Upper lobe of right lung (tissue), 1 donor: Measurements from ENCODE around the gene CERS6. TPM values are rescaled to one million over a fixed set of nuclear protein-coding genes. Genes with fewer than 3 reads are reported as not detected.

ENCODE experiments used
- ATAC-seq: fragments of 200-7000 bp; cut with Tn5 transposase; one replicate; pipeline ENCODE4 v1.9.1; 2020; ENCODE audit warnings: mild to moderate bottlenecking, moderate library complexity
- DNase-seq: peaks from one replicate; pipeline ENCODE4 v3.0.0-alpha.2; 2020
- H3K27ac ChIP-seq: fragments of 200-600 bp; one replicate; pipeline ENCODE4 v1.8.0; 2022
- H3K27me3 ChIP-seq: fragments of 200-600 bp; one replicate; pipeline ENCODE4 v1.8.0; 2022; ENCODE audit warnings: mild to moderate bottlenecking
- H3K36me3 ChIP-seq: fragments of 200-600 bp; one replicate; pipeline ENCODE4 v1.8.0; 2022
- H3K4me1 ChIP-seq: fragments of 200-600 bp; one replicate; pipeline ENCODE4 v1.8.0; 2022
- H3K4me3 ChIP-seq: fragments of 200-600 bp; one replicate; pipeline ENCODE4 v1.8.0; 2022; ENCODE audit warnings: mild to moderate bottlenecking
- H3K9me3 ChIP-seq: fragments of 200-600 bp; one replicate; pipeline ENCODE4 v1.8.0; 2022
- CTCF ChIP-seq: fragments of 200-600 bp; IDR thresholded peaks from one replicate; pipeline ENCODE4 v1.8.0; 2022; ENCODE audit warnings: antibody characterized with exemption
- intact Hi-C: fragments of 100-400 bp; cut with DNase I; formaldehyde crosslinking; loops from one replicate; pipeline ENCODE4 v1.11.0; 2022
- total RNA-seq: library from RNA; stranded (reverse); fragmentation: NEBNext Ultra II Directional; extraction: Animal tissue kit (Norgen Biotek cat#: 25700); gene quantifications from one replicate; pipeline ENCODE4 v1.2.1, GENCODE V29; 2021
- donor health status: DM: no; HTN: yes; CAD: no; lungs with severe emphysema.

CERS6 gene
- total RNA-seq, 1 donor from 2014 or later = 17.8 TPM

GRCh38 chr2:168530982-168531622, 75.0 kb downstream of the CERS6 start:
- Histone ChIP-seq H3K36me3 (no peaks in the 10 kb centered on the region), H3K27me3 (no peaks in the 10 kb centered on the region), H3K4me1 (peaks cover 4% of the 10 kb centered on the region), H3K4me3 (no peak overlapping the region), H3K9me3 (no peaks in the 10 kb centered on the region), H3K27ac (no peak overlapping the region)
- TF ChIP-seq CTCF = no peak
- ATAC-seq = peak; percentile 69
- intact Hi-C loops = no loop called here
- DNase-seq = no peak

GRCh38 chr2:168534926-168535325, 78.9 kb downstream of the CERS6 start:
- Histone ChIP-seq H3K4me3 (no peak overlapping the region), H3K27me3 (no peaks in the 10 kb centered on the region), H3K4me1 (no peaks in the 10 kb centered on the region), H3K9me3 (peaks cover 7% of the 10 kb centered on the region), H3K27ac (no peak overlapping the region), H3K36me3 (no peaks in the 10 kb centered on the region)
- ATAC-seq (no peak), DNase-seq (no peak)
- intact Hi-C loops = no loop called here
- no peak for TF ChIP-seq CTCF

GRCh38 chr2:168536925-168537466, 80.9 kb downstream of the CERS6 start:
- H3K36me3 ChIP-seq = no peaks in the 10 kb centered on the region
- no peak for TF ChIP-seq CTCF
- H3K9me3 ChIP-seq = peaks cover 12% of the 10 kb centered on the region
- no peak overlapping the region for H3K27ac ChIP-seq
- intact Hi-C loops = no loop called here
- H3K4me3 ChIP-seq = no peak overlapping the region
- H3K4me1 ChIP-seq = no peaks in the 10 kb centered on the region
- DNase-seq = no peak
- no peak for ATAC-seq
- no peaks in the 10 kb centered on the region for H3K27me3 ChIP-seq

GRCh38 chr2:168538133-168538532, 82.1 kb downstream of the CERS6 start:
- no peak for DNase-seq
- Histone ChIP-seq H3K36me3 (no peaks in the 10 kb centered on the region), H3K27ac (no peak overlapping the region), H3K9me3 (peaks cover 12% of the 10 kb centered on the region), H3K27me3 (no peaks in the 10 kb centered on the region), H3K4me1 (no peaks in the 10 kb centered on the region), H3K4me3 (no peak overlapping the region)
- intact Hi-C loops = no loop called here
- TF ChIP-seq CTCF = no peak
- ATAC-seq = no peak

GRCh38 chr2:168538534-168538933, 82.5 kb downstream of the CERS6 start:
- no peaks in the 10 kb centered on the region for H3K4me1 ChIP-seq
- no peak for TF ChIP-seq CTCF
- no peak overlapping the region for H3K27ac ChIP-seq
- no peak overlapping the region for H3K4me3 ChIP-seq
- H3K9me3 ChIP-seq = peaks cover 12% of the 10 kb centered on the region
- H3K36me3 ChIP-seq = no peaks in the 10 kb centered on the region
- intact Hi-C loops = no loop called here
- no peak for ATAC-seq
- no peaks in the 10 kb centered on the region for H3K27me3 ChIP-seq
- no peak for DNase-seq
